GM19395 (cell line): Measurements from ENCODE around the gene NBL1.

ENCODE experiments used
- ATAC-seq: cut with Tn5 transposase; IDR thresholded peaks from one replicate; pipeline ENCODE4 v1.9.1; 2021; ENCODE audit warnings: mild to moderate bottlenecking, moderate library complexity; ENCODE audit not compliant: unreplicated experiment

Gene NBL1

GRCh38 chr1:19643602-19644394 lies at the start of gene NBL1:
Gene NBL1, plus strand, starts transcription at chr1:19644311. Its CDS starts 10,720 bp downstream, at chr1:19655031.
- no peak for ATAC-seq

- ATAC-seq: no peak
These were observed 47.9 kb upstream of the NBL1 start for GRCh38 chr1:19596065-19596713.

- peak; percentile 87 for ATAC-seq
These were observed 47.2 kb upstream of the NBL1 start for GRCh38 chr1:19596714-19597495.

- ATAC-seq: peak; percentile 2
These were observed 46.4 kb upstream of the NBL1 start for GRCh38 chr1:19597496-19598309.

- no peak for ATAC-seq
These were observed 44.3 kb upstream of the NBL1 start for GRCh38 chr1:19599810-19600209.

GRCh38 chr1:19602486-19602885 lies 41.6 kb upstream of the NBL1 start:
- no peak for ATAC-seq

GRCh38 chr1:19605967-19606366 lies 38.1 kb upstream of the NBL1 start:
- no peak for ATAC-seq

- ATAC-seq: no peak
These were observed 37.1 kb upstream of the NBL1 start for GRCh38 chr1:19606817-19607642.

GRCh38 chr1:19608232-19608631 lies 35.9 kb upstream of the NBL1 start:
- ATAC-seq: no peak

- ATAC-seq: no peak
These were observed 33.7 kb upstream of the NBL1 start for GRCh38 chr1:19610282-19610981.

GRCh38 chr1:19612530-19612929 lies 31.6 kb upstream of the NBL1 start:
- no peak for ATAC-seq

GRCh38 chr1:19613171-19613703 lies 30.9 kb upstream of the NBL1 start:
- ATAC-seq: no peak

- ATAC-seq: no peak
These were observed 28.7 kb upstream of the NBL1 start for GRCh38 chr1:19615438-19615837.

- ATAC-seq: no peak
These were observed 27.6 kb upstream of the NBL1 start for GRCh38 chr1:19616489-19616888.

GRCh38 chr1:19617376-19617775 lies 26.7 kb upstream of the NBL1 start:
- ATAC-seq: no peak

- no peak for ATAC-seq
These were observed 25.7 kb upstream of the NBL1 start for GRCh38 chr1:19618428-19618827.

GRCh38 chr1:19619697-19620384 lies 24.3 kb upstream of the NBL1 start:
- ATAC-seq: no peak

GRCh38 chr1:19620786-19621185 lies 23.3 kb upstream of the NBL1 start:
- no peak for ATAC-seq
